ENCODE measurements around the gene SDK2. TPM values are rescaled to one million over a fixed set of nuclear protein-coding genes. Genes with fewer than 3 reads are reported as not detected.
"Not testable (repeated sequence)": the region's sequence is repeated elsewhere in the genome, so short reads cannot be mapped to it uniquely, and the experiment has no call there.

Gene SDK2
- polyA plus RNA-seq, 1 experiment, result 0.04 TPM

GRCh38 chr17:73478334-73478733 is 165.9 kb downstream of the SDK2 start:
- TF ChIP-seq CTCF (IDR thresholded peaks at IDR 0.05; ENCODE audit: insufficient read depth, low read depth, low read length), result no peak
- POLR2A ChIA-PET, result no interaction called here
- no peaks in the 10 kb centered on the region for H3K27me3 ChIP-seq (ENCODE audit: control insufficient read depth, insufficient read depth, low read length)
- no peak for DNase-seq (ENCODE audit: low read depth)
- CTCF ChIA-PET, result interaction anchor here (1.5 kb wide), 1 partner anchor 13 kb away, joined by 3 read pairs; no protein-coding TSS in a partner anchor
- no peak overlapping the region for H3K4me3 ChIP-seq (ENCODE audit: low read depth, low read length)
- no peaks in the 10 kb centered on the region; the same call in 1 of the 2 replicates for H3K36me3 ChIP-seq (ENCODE audit: control insufficient read depth, insufficient read depth, low read length)

GRCh38 chr17:73476890-73477350 is 167.3 kb downstream of the SDK2 start:
- Histone ChIP-seq H3K36me3 (ENCODE audit: control insufficient read depth, insufficient read depth, low read length) (no peaks in the 10 kb centered on the region; the same call in 1 of the 2 replicates), H3K27me3 (ENCODE audit: control insufficient read depth, insufficient read depth, low read length) (no peaks in the 10 kb centered on the region), H3K4me3 (ENCODE audit: low read depth, low read length) (no peak overlapping the region)
- ChIA-PET POLR2A (no interaction called here), CTCF (no interaction called here)
- no peak for TF ChIP-seq CTCF (IDR thresholded peaks at IDR 0.05; ENCODE audit: insufficient read depth, low read depth, low read length)
- no peak for DNase-seq (ENCODE audit: low read depth)

- ChIA-PET POLR2A (no interaction called here), CTCF (no interaction called here)
- Histone ChIP-seq H3K27me3 (ENCODE audit: control insufficient read depth, insufficient read depth, low read length) (no peaks in the 10 kb centered on the region), H3K4me3 (ENCODE audit: low read depth, low read length) (no peak overlapping the region), H3K36me3 (ENCODE audit: control insufficient read depth, insufficient read depth, low read length) (no peaks in the 10 kb centered on the region; the same call in 1 of the 2 replicates)
- TF ChIP-seq CTCF (IDR thresholded peaks at IDR 0.05; ENCODE audit: insufficient read depth, low read depth, low read length), result no peak
- peak; percentile 1 for DNase-seq (ENCODE audit: low read depth)
These were observed 169.8 kb downstream of the SDK2 start for GRCh38 chr17:73474370-73474988.

GRCh38 chr17:73472715-73473114 is 171.5 kb downstream of the SDK2 start:
- H3K4me3 ChIP-seq (ENCODE audit: low read depth, low read length); DNase-seq (ENCODE audit: low read depth); H3K27me3 ChIP-seq (ENCODE audit: control insufficient read depth, insufficient read depth, low read length); POLR2A ChIA-PET; H3K36me3 ChIP-seq (ENCODE audit: control insufficient read depth, insufficient read depth, low read length): not testable (repeated sequence)
- CTCF ChIA-PET, result interaction anchor here (1.0 kb wide), 1 partner anchor 52 kb away, joined by 3 read pairs; no protein-coding TSS in a partner anchor

GRCh38 chr17:73471924-73472323 is 172.3 kb downstream of the SDK2 start:
- CTCF ChIA-PET, result no interaction called here
- no peaks in the 10 kb centered on the region for H3K36me3 ChIP-seq (ENCODE audit: control insufficient read depth, insufficient read depth, low read length)
- no peak for TF ChIP-seq CTCF (IDR thresholded peaks at IDR 0.05; ENCODE audit: insufficient read depth, low read depth, low read length)
- no peak for DNase-seq (ENCODE audit: low read depth)
- H3K4me3 ChIP-seq (ENCODE audit: low read depth, low read length), result no peak overlapping the region
- H3K27me3 ChIP-seq (ENCODE audit: control insufficient read depth, insufficient read depth, low read length), result no peaks in the 10 kb centered on the region
- POLR2A ChIA-PET, result no interaction called here

- TF ChIP-seq CTCF (IDR thresholded peaks at IDR 0.05; ENCODE audit: insufficient read depth, low read depth, low read length), result no peak
- Histone ChIP-seq H3K4me3 (ENCODE audit: low read depth, low read length) (no peak overlapping the region), H3K27me3 (ENCODE audit: control insufficient read depth, insufficient read depth, low read length) (no peaks in the 10 kb centered on the region), H3K36me3 (ENCODE audit: control insufficient read depth, insufficient read depth, low read length) (no peaks in the 10 kb centered on the region)
- POLR2A ChIA-PET, result no interaction called here
- DNase-seq (ENCODE audit: low read depth), result no peak
- CTCF ChIA-PET, result no interaction called here
These were observed 173.9 kb downstream of the SDK2 start for GRCh38 chr17:73470316-73470826.
